HG02938 (cell line): Measurements from ENCODE around the gene IQSEC1.

Experiments used
- ATAC-seq: cut with Tn5 transposase; IDR thresholded peaks from one replicate; pipeline ENCODE4 v1.9.1; 2021; ENCODE audit warnings: mild to moderate bottlenecking, moderate library complexity; ENCODE audit not compliant: unreplicated experiment

The IQSEC1 gene

DNA sequence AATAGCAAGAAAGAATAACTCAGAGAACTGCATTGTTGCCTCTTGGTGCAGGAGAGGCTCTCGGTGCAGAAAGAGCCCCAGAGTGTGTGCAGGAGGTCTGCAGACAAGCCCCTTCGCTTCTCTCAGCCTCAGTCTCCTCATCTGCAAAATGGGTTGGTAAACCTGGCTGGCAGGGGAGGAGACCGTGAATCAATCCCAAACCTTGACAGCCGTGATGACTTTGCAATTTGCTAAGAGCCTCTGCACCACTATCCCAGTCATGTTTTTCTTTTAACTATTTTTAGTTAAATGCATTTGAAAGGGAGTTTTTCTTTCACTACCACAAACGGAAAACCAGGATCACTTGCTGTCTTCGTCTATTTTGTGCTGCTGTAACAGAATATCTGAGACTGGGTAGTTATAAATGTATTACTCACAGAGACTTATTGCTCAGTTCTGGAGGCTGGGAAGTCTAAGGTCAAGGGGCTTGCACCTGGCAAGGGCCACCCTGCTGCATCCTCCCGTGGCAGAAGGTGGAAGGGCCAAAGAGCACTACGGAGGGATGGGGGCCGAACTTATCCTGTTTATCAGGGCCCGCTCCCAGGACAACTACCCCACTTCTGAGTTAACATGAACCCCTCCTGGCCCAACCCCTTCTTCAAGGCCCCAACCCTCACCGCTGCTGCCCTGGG lies 14.2 kb upstream of the IQSEC1 start:
- no peak for ATAC-seq

DNA sequence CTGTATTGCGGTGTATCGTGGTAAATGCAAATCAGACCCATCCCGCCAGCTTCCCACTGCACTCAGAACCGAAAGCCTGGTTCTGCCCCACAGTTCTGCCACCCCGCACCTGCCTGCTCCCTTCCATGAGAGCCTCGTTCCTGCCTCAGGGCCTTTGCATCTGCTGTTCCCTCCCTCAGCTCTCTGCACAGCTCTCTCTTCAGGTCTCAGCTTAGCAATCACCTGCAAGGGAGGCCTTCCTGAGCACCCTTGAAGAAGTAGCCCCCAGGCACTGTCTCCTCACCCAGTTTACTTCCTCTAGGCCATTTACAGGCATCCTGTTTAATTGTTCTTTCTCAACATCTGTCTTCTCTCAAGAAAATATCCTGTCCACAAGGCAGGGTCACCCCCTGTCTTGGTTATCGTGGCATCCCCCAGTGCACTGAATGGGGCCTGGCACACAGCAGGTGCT lies 13.3 kb upstream of the IQSEC1 start:
- no peak for ATAC-seq

DNA sequence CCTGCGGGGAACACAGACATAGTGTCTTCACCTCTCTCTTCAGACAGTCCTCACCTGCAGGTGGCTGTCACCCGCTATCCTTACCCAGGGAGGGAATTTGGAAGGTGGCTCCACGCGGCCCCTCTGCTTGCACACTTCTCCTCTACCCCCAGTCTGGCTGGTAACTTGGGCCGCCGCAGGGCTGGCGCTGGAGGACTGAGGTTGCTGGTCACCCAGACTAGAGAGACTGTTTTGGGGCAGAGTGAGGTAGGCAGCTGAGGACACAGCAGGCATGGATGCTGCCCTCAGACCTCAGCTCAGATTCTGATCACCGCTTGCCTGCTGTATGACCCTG lies 12.6 kb upstream of the IQSEC1 start:
- ATAC-seq = no peak

DNA sequence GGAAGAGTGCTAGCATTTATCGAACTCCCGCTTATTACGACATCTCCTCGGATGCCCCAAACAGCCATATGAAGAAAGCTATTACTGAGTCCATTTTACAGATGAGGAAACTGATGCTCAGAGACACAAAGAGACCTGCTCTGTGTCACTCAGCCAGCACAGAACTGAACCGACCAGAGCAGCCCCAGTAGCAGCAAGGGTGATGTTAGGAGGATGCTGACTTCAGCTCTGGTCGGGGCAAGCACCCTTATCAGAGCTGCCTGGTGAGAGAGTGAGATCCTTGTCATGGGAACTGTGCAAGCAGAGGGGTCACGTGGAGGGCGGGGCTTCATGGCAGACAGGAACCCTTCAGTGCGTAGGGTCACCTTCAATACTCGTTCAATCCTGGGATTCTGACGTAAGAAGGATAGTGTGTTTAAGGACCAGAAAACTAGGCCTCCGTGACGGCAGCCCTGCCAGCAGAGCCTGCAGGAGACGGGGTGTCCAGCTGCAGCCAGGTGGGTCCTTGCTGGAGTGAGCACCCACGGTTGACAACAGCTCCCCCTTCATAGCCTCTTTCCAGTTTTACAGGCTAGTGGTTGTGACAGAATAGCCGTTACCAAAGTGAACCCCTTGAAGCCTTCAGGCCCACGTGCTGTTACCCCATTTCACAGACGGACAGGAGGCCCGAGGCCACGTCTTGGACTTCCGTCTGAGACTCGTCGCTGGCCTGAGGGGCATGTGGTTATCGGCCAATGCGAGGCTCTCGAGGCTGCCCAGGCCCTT lies 12.0 kb upstream of the IQSEC1 start:
- no peak for ATAC-seq

DNA sequence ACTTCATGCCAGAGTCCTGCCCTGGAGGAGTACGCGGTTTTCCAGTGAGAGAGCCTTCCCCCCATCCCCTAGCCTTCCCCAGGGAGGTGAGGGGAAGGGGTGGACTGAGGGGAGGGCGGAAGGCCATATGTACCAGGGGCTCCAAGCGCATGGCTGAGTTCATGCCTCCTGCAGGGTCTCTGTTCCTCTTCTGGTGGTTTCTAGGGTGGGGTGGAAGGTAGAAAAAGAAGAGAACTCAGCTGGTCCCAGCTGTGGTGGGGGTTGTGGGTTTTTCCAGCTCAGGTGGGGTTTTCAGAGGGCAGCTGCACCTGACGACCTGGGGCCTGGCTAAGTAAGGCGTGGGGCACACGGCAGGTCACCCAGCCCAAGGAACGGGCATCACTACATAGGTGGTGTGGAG lies 10.7 kb upstream of the IQSEC1 start:
- ATAC-seq = peak; percentile 46

DNA sequence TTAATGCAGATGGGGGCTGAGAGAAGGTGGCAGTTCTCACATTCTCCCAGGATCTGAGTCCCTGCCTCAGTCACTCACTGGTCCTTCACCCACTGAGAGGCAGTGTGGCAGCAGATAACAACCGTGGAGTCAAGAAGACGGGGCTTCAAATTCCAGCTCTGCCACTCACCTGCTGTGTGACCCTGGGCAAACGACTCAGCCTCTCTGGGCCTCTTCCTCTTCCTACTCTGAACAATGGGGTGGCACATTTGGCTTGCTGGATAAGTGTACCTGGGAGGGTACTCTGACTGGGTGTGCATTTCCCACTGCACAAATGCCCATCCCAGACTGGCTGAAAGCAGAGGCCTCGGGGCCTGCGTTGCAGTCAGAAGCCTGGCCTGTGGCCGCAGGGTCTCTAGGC lies 10.0 kb upstream of the IQSEC1 start:
- no peak for ATAC-seq

DNA sequence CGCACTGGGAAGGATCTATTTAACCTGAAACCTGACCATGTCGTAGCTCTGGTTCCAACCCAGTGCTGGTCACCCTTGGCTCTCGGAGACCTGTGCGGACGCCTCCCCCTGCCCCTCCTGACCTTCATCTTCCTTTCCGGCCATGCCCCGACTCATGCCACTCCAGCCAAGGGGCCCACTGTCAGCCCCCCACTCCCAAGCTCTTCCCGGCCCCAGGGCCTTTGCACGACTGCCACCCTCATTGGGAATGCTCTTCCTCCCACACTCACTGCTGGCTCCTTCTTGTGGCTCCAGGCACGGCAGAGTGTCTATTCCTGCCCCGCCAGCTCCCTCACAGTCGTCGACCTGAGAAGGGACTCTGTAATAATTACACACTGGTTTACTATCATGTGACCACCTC lies 9.4 kb upstream of the IQSEC1 start:
- no peak for ATAC-seq

DNA sequence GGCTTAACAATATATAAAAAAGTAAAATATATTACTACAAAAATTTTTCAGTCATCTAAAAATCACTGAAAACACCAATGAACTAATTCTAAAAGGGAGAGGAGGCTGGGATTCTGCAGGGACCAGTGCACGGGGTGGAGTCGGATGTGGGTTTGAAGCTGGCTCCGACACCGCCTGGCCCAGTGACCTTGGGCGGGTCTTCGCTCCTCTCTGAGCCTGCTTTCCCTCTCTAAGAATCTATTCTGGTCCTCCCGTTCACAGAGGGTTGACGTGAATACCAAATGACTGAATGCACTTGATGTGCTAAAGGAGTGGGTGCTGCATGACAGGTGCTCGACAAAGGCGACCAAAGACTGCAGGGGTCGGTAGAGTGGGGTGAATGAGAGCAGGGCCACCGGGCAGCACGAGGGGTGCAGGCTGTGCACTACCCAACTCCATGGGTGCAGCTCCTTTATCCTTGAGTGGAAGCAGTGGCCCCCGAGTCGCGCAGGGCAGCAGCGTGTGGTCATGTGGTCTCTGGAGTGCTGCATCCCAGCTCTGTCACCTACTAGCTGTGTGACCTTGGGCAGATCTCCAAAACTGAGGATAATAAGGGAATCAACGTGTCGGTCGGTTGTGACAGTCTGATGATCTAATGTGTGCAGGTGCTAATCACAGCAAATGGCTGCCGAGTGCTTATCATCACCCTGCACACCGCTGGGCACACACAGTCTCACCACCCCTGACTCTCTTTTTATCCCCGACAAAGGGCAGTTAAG lies 8.6 kb upstream of the IQSEC1 start:
- ATAC-seq = no peak

DNA sequence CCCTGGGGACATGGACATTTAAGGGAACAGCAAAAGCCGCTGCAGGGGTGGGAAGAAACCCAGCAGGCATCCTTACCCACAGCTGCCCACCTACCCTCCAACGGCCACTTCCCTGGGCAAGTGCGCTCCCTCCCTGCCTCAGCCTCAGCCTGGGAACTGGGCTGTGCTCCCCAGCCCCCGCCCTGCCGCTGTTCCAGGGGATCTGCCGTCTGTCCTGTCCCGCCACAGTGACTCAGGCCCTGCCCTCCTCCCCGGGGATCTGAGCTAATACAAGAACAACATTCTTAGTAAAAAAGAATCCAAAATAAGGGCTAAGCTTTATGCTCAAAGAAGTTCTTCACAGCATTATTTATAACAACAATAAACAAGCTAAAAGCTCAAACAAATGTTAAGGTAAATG lies 7.4 kb upstream of the IQSEC1 start:
- ATAC-seq = no peak

DNA sequence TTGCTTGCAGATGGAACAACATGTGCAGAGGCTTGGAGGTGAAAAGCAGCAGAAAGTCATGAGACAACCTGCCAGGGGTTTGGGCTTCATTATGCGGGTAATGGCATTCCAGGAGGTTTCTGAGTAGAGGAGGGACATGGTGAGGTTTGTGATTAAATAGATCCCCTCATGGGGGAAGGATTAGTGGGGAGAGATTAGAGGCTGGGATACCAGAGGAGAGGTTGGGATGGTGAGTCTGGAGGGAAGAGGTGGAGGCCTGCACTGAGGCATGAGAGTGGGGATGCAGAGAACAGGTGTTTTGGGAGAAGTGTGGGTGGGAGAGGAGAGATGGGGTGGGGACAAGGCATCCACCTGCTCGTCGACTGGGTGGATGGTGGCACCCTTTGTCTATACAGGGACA lies 6.8 kb upstream of the IQSEC1 start:
- no peak for ATAC-seq

DNA sequence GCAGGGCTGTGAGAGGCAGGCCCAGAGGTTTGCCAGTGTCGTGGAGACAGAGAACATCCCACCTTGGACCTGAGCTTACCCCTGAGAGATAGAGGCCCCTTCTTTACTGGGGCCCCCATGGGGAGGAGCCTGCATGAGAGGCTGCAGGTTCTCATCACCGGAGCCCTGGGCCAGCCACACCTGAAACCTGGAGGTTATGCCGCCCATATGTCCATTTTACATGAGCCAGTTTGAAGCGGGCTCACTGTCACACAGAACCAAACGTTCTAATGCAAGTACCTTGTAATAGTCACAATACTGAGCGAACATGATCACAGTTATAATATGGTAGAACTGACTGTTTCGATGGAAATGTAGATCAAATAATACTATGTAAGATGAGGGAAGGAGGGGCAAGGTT lies 6.3 kb upstream of the IQSEC1 start:
- ATAC-seq = no peak

DNA sequence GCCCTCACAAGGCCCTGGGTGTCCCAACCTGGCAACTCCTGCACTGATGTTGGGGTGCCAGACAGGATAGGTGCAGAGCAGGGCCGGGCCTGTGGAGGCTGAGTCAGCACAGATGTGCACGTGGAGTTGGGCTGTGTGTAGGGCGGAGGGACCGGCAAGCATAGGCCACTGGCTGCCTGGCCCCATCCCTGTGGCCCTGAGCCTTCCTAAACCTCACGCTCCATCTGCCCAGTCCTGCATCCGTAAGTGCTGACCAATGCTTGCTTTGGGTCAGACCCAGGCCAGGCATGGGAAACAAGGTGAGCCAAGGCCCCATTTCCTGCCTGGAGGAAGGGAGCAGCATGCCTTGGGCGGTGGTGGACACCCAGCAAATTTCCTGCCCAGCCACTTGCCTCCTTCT lies 5.8 kb upstream of the IQSEC1 start:
- ATAC-seq = no peak

DNA sequence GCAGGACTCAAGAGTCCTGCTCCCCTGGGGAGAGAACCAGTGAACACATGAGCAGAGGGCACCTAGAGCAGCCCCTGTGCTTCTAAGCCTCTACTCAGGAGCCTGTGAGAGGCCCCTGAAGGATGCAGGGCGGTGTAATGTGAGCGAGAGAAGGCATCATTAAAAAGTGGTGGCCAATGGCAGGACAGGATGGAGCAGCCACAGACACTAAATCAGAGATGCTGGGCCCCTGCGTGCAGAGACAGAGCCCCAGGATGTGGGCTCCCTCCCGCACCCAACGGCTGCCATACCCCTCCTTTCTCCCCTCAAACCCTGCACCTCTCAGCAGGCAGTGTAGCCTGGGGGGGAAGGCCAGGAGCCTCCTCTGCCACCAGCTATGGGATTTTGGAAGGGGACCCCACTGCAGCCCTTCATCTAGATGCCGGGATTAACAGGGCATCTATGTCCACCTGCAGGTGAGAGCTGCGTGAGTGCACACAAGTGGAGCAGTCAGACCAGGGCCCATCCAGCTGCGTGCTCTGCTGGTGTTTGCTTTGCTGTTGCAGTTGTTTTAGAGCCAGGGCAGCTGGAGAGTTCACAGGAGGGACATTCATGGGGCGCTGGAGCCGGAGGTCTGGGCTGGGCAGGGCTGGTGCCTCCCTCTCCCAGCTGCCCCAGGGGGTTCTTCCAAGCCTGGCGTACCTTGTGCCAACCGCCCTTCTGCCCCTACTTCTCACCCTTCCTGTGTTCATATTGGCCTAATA lies 5.1 kb upstream of the IQSEC1 start:
- ATAC-seq = no peak

DNA sequence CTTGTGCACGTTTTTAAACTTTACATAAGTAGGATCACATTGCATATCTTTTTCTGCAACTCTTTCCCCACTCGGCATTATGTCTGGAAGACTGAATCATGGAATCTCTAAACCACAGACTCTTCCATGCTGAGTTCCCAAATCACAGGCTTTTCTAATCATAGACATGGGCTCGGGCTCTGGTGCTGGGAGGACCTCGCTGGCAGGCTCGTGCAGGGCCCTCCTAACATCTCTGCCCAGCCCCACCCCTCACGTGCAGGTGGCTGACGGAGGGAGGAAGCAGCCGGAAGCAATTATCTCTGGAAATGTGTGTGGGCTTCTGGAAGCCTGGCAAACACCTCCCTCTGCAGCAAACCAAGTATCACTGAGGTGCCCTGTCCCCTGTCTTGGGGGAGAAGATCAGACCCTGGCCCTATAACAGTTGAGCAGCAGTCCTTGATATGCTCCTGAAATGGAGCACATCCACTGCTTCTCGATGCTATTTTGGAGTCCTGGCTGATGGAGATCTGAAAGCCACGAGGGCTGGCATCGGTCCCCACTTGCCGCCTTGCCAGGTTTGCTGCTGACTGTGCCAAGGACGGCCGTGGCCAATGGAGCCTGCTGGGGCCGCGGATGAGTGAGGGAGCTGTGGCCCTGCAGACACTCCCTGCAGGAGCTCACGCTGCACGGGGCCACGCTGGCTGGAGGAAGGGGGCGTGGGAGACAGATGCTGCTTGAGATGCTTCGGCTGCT lies 4.4 kb upstream of the IQSEC1 start:
- no peak for ATAC-seq

DNA sequence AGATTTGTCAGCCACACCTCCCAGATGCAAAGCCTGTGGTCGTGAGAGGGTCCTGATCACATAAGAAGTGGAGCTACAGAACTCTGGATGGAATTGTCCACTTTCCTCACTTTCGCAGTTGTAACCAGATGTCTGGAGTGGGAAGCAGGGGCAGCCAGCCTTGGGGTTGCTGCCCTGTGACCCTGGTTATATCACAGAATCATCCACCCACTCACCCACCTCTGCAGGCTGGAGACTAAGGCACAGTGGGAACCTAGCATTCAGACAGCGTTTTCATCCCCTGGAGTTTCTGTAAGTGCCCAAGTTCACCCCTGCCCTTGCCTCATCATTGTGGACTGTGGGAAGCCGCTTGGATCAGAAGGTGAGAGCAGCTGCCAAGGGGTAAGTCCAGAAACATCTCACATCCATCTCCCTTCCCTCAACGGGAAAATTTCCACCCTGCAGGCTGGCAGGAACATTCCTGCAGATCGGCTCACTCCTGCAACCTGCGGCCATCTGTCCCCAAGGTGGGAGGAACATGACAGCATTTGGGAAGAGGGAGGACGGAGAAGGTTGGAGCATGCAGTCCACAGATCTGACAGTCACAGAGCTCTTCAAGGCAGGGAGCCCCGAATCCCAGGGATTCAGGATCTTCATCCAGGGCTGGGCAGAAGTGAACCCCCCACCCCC lies 2.9 kb upstream of the IQSEC1 start:
- no peak for ATAC-seq

DNA sequence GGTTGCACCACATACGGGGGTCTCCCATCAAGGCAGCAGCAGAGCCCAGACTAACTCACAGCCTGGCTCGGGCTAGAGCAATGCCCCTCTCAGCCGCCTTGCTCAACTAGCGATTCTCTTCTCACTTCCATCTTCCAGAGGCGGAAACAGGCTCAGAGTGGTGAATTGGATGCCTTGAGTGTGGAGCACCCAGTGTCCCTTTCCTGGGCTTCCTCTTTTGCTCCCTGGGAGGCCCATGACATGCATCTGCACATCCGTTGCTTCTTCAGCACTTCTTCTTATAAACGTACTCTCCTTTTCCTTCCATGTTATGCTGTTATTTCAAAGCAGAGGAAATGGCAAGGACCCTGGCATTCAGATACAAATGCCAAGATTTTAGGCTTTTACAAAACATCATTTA lies 2.1 kb upstream of the IQSEC1 start:
- ATAC-seq = no peak

DNA sequence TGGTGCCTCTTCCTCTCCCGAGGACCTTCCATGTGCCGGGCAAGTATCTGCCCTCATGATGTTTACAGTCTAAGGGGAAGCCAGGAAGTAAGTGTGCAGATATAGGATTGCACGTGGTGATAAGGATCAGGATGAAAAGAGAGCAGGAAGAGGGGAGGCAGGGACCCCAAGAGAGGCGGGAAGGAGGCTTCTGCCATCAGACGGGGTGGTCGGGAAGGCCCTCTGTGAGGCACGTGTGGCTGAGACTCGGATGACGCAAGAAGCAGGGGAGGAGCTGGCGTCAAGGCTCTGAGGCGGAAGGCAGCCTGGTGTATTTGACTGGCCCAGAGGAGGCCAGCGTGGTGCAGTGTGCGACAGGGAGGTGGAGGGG lies 762 bp upstream of the IQSEC1 start:
- no peak for ATAC-seq

DNA sequence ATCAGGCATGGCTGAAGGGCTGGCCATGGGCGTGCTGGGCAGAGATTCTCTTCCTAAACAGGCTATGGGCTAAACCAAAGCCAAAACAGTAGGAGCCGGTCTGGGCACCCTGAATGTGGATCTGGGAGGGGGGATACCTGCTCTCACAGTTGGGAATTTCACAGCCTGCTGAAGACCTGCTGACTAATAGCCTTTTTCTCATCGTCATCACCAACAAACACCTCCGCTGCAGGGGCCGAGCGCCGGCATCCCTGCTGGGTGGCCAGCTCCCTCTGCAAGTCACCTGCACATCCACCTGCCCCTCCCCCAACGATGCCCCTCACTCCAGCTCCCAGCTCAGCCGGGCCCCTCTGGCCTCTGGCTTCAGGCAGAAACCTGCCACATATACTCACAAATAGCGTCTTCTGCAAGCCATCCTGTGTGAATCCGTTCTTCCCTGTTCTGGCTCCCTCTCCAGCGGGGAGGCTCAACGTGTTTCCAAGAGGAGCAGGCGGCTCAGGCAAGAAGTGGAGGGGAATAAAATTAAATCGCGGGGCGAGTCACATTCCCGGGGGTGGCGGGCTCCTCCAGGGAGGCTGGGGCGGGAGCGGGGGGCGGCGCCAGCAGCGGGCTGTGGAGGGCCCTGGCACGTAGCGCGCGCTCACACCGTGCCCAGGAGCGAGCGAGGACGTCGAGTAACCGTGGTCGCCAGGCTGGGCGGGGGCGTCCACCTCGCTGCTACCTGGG lies 466 bp downstream of the IQSEC1 start:
- ATAC-seq = peak; percentile 22

DNA sequence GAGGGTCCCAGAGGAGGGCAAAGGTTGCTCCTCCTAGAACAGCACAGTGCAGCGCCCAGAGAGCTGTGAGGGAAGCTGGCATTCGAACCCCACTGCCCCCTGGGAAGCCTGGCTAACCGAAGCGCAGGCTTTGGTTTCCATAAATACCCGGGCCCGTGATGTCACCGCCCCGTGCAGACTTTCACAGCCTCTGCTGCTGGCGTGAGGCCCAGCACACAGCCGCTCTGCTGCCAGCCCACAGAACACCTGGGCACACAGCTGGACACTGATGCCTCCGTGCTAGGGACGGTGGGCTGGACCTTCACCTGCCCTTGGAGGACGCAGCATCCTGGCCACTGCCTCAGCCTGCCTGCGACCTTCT lies 1.0 kb downstream of the IQSEC1 start:
- peak; percentile 47 for ATAC-seq

DNA sequence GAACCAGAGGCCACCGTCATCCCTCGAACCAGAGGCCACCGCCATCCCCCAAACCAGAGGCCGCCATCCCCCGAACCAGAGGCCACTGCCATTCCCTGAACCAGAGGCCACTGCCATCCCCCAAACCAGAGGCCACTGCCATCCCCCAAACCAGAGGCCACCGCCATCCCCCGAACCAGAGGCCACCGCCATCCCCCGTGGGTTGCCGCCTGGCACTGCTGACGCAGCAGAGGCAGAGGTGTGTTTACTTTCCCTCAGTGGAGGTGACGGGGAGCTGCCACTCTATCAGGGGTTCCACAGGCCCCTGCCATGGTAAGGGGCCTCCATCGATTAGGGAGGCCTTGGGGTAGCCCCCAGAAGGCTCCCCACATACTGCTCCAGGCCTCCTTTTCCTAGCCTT lies 1.5 kb downstream of the IQSEC1 start:
- ATAC-seq = no peak
